Measurements from ENCODE around the gene MAFG. TPM values are rescaled to one million over a fixed set of nuclear protein-coding genes. Genes with fewer than 3 reads are reported as not detected.

MAFG gene
- total and polyA plus RNA-seq, 4 donors: 9.9 to 38.6 (median 22.7) TPM

GRCh38 chr17:81885869-81886548, 41.5 kb downstream of the MAFG start:
- H3K4me1 ChIP-seq (ENCODE audit: control insufficient read depth in 1 of 2, insufficient read depth in 2 of 2, low read length in 2 of 2): no peaks in the 10 kb centered on the region
- 76 to 84% methylated on average over 11 of the region's 11 CpGs for WGBS, 2 donors
- intact Hi-C loops (cut with DNase I): no loop called here

GRCh38 chr17:81885454-81885853, 42.1 kb downstream of the MAFG start:
- WGBS, 2 donors: 82 to 83% methylated on average over 10 of the region's 10 CpGs
- Histone ChIP-seq H3K27me3 (ENCODE audit: control insufficient read depth in 1 of 2, insufficient read depth in 2 of 2, low read length in 1 of 2) (no peaks in the 10 kb centered on the region), H3K27ac (ENCODE audit: low read depth in 1 of 2, low read length in 2 of 2) (no peak overlapping the region), H3K9me3 (ENCODE audit: control insufficient read depth, low read length) (no peaks in the 10 kb centered on the region), H3K36me3 (ENCODE audit: control insufficient read depth in 1 of 2, insufficient read depth in 2 of 2, low read length in 1 of 2) (peaks cover 0 to 7% of the 10 kb centered on the region in 2 donors), H3K4me3 (ENCODE audit: low read length in 2 of 2) (no peak overlapping the region), H3K4me1 (ENCODE audit: control insufficient read depth in 1 of 2, insufficient read depth in 2 of 2, low read length in 2 of 2) (no peaks in the 10 kb centered on the region)
- intact Hi-C loops (cut with DNase I): no loop called here
- ATAC-seq (ENCODE audit: low FRiP score): no peak
- no peak for DNase-seq

More at GRCh38 chr17:81885869-81886548, 41.5 kb downstream of the MAFG start:
- Histone ChIP-seq H3K9me3 (ENCODE audit: control insufficient read depth, low read length) (no peaks in the 10 kb centered on the region), H3K27ac (ENCODE audit: low read depth in 1 of 2, low read length in 2 of 2) (no peak overlapping the region), H3K36me3 (ENCODE audit: control insufficient read depth in 1 of 2, insufficient read depth in 2 of 2, low read length in 1 of 2) (peaks cover 0 to 7% of the 10 kb centered on the region in 2 donors), H3K4me3 (ENCODE audit: low read length in 2 of 2) (no peak overlapping the region), H3K27me3 (ENCODE audit: control insufficient read depth in 1 of 2, insufficient read depth in 2 of 2, low read length in 1 of 2) (no peaks in the 10 kb centered on the region)
- ATAC-seq (ENCODE audit: low FRiP score): no peak
- DNase-seq: peak in 1 of 2 donors; percentile 48

- DNase-seq (peak in 1 of 2 donors; percentile 68), ATAC-seq (ENCODE audit: low FRiP score) (no peak)
- H3K4me3 ChIP-seq (ENCODE audit: low read length in 2 of 2): no peak overlapping the region
- no peaks in the 10 kb centered on the region for H3K27me3 ChIP-seq (ENCODE audit: control insufficient read depth in 1 of 2, insufficient read depth in 2 of 2, low read length in 1 of 2)
- H3K27ac ChIP-seq (ENCODE audit: low read depth in 1 of 2, low read length in 2 of 2): peak overlapping the region in 1 of 2 donors; percentile 26
- 83% methylated on average over 5 of the region's 5 CpGs for WGBS, 2 donors
- H3K4me1 ChIP-seq (ENCODE audit: control insufficient read depth in 1 of 2, insufficient read depth in 2 of 2, low read length in 2 of 2): no peaks in the 10 kb centered on the region
- no peaks in the 10 kb centered on the region for H3K9me3 ChIP-seq (ENCODE audit: control insufficient read depth, low read length)
- intact Hi-C loops (cut with DNase I): no loop called here
- peaks cover 0 to 7% of the 10 kb centered on the region in 2 donors for H3K36me3 ChIP-seq (ENCODE audit: control insufficient read depth in 1 of 2, insufficient read depth in 2 of 2, low read length in 1 of 2)
Measured at GRCh38 chr17:81884968-81885367, 42.6 kb downstream of the MAFG start.

GRCh38 chr17:81884520-81884919, 43.0 kb downstream of the MAFG start:
- intact Hi-C loops (cut with DNase I): no loop called here
- Histone ChIP-seq H3K9me3 (ENCODE audit: control insufficient read depth, low read length) (no peaks in the 10 kb centered on the region), H3K27me3 (ENCODE audit: control insufficient read depth in 1 of 2, insufficient read depth in 2 of 2, low read length in 1 of 2) (no peaks in the 10 kb centered on the region), H3K36me3 (ENCODE audit: control insufficient read depth in 1 of 2, insufficient read depth in 2 of 2, low read length in 1 of 2) (peaks cover 0 to 7% of the 10 kb centered on the region in 2 donors), H3K27ac (ENCODE audit: low read depth in 1 of 2, low read length in 2 of 2) (no peak overlapping the region), H3K4me1 (ENCODE audit: control insufficient read depth in 1 of 2, insufficient read depth in 2 of 2, low read length in 2 of 2) (no peaks in the 10 kb centered on the region), H3K4me3 (ENCODE audit: low read length in 2 of 2) (no peak overlapping the region)
- ATAC-seq (ENCODE audit: low FRiP score): peak; percentile 47
- 7 to 10% methylated on average over 11 of the region's 11 CpGs for WGBS, 2 donors
- peak in 1 of 2 donors; percentile 77 for DNase-seq

GRCh38 chr17:81879121-81879520, 48.4 kb downstream of the MAFG start:
- WGBS, 2 donors: 90% methylated on average over 5 of the region's 5 CpGs
- Histone ChIP-seq H3K36me3 (ENCODE audit: control insufficient read depth in 1 of 2, insufficient read depth in 2 of 2, low read length in 1 of 2) (peaks cover 0 to 2% of the 10 kb centered on the region in 2 donors), H3K27ac (ENCODE audit: low read depth in 1 of 2, low read length in 2 of 2) (no peak overlapping the region), H3K4me1 (ENCODE audit: control insufficient read depth in 1 of 2, insufficient read depth in 2 of 2, low read length in 2 of 2) (no peaks in the 10 kb centered on the region), H3K27me3 (ENCODE audit: control insufficient read depth in 1 of 2, insufficient read depth in 2 of 2, low read length in 1 of 2) (no peaks in the 10 kb centered on the region), H3K4me3 (ENCODE audit: low read length in 2 of 2) (no peak overlapping the region), H3K9me3 (ENCODE audit: control insufficient read depth, low read length) (no peaks in the 10 kb centered on the region)
- intact Hi-C loops (cut with DNase I): no loop called here
- no peak for DNase-seq
- no peak for ATAC-seq (ENCODE audit: low FRiP score)

GRCh38 chr17:81878294-81878693, 49.2 kb downstream of the MAFG start:
- Histone ChIP-seq H3K27ac (ENCODE audit: low read depth in 1 of 2, low read length in 2 of 2) (no peak overlapping the region), H3K4me3 (ENCODE audit: low read length in 2 of 2) (no peak overlapping the region), H3K9me3 (ENCODE audit: control insufficient read depth, low read length) (no peaks in the 10 kb centered on the region), H3K36me3 (ENCODE audit: control insufficient read depth in 1 of 2, insufficient read depth in 2 of 2, low read length in 1 of 2) (peaks cover 0 to 2% of the 10 kb centered on the region in 2 donors), H3K4me1 (ENCODE audit: control insufficient read depth in 1 of 2, insufficient read depth in 2 of 2, low read length in 2 of 2) (no peaks in the 10 kb centered on the region), H3K27me3 (ENCODE audit: control insufficient read depth in 1 of 2, insufficient read depth in 2 of 2, low read length in 1 of 2) (no peaks in the 10 kb centered on the region)
- WGBS, 2 donors: 87 to 88% methylated on average over 3 of the region's 3 CpGs
- DNase-seq (no peak), ATAC-seq (ENCODE audit: low FRiP score) (no peak)
- intact Hi-C loops (cut with DNase I): no loop called here

GRCh38 chr17:81877569-81877968, 50.0 kb downstream of the MAFG start:
- 95 to 98% methylated on average over 5 of the region's 5 CpGs for WGBS, 2 donors
- H3K27me3 ChIP-seq (ENCODE audit: control insufficient read depth in 1 of 2, insufficient read depth in 2 of 2, low read length in 1 of 2): no peaks in the 10 kb centered on the region
- no peaks in the 10 kb centered on the region for H3K9me3 ChIP-seq (ENCODE audit: control insufficient read depth, low read length)
- H3K27ac ChIP-seq (ENCODE audit: low read depth in 1 of 2, low read length in 2 of 2): no peak overlapping the region
- no peaks in the 10 kb centered on the region for H3K4me1 ChIP-seq (ENCODE audit: control insufficient read depth in 1 of 2, insufficient read depth in 2 of 2, low read length in 2 of 2)
- peaks cover 0 to 2% of the 10 kb centered on the region in 2 donors for H3K36me3 ChIP-seq (ENCODE audit: control insufficient read depth in 1 of 2, insufficient read depth in 2 of 2, low read length in 1 of 2)
- intact Hi-C loops (cut with DNase I): no loop called here
- DNase-seq: no peak
- ATAC-seq (ENCODE audit: low FRiP score): no peak
- H3K4me3 ChIP-seq (ENCODE audit: low read length in 2 of 2): no peak overlapping the region

GRCh38 chr17:81871387-81872230, 55.9 kb downstream of the MAFG start:
- Histone ChIP-seq H3K9me3 (ENCODE audit: control insufficient read depth, low read length) (no peaks in the 10 kb centered on the region), H3K27ac (ENCODE audit: low read depth in 1 of 2, low read length in 2 of 2) (peak overlapping the region; percentile 58 to 73), H3K4me3 (ENCODE audit: low read length in 2 of 2) (peak overlapping the region; percentile 36 to 43), H3K27me3 (ENCODE audit: control insufficient read depth in 1 of 2, insufficient read depth in 2 of 2, low read length in 1 of 2) (peaks cover 0 to 13% of the 10 kb centered on the region in 2 donors), H3K36me3 (ENCODE audit: control insufficient read depth in 1 of 2, insufficient read depth in 2 of 2, low read length in 1 of 2) (peaks cover 0 to 3% of the 10 kb centered on the region in 2 donors), H3K4me1 (ENCODE audit: control insufficient read depth in 1 of 2, insufficient read depth in 2 of 2, low read length in 2 of 2) (no peaks in the 10 kb centered on the region)
- WGBS, 2 donors: 0% methylated on average over 83 to 86 of the region's 86 CpGs
- DNase-seq (peak; percentile 97 to 99), ATAC-seq (ENCODE audit: low FRiP score) (peak; percentile 80)
- intact Hi-C loops (cut with DNase I): no loop called here

Measured in aorta (tissue), 5 donors.